ENCODE results near the gene MRAP.

MRAP gene

GRCh38 chr21:32340863-32341848 lies 42.5 kb downstream of the MRAP start:
- no peak for DNase-seq (ENCODE audit: low read depth)
- no peak overlapping the region for H3K4me3 ChIP-seq (ENCODE audit: low read depth, low read length)
- TF ChIP-seq CTCF (IDR thresholded peaks at IDR 0.05; ENCODE audit: low read depth, low read length) = no peak
- no peak for TF ChIP-seq MAX (IDR thresholded peaks at IDR 0.05; ENCODE audit: low read depth, low read length)
- no peak for TF ChIP-seq MYC (IDR thresholded peaks at IDR 0.05; ENCODE audit: low read depth, low read length)
- TF ChIP-seq POLR2A (IDR thresholded peaks at IDR 0.05; ENCODE audit: extremely low read depth, insufficient read length) = no peak

GRCh38 chr21:32346951-32347350 lies 48.3 kb downstream of the MRAP start:
- TF ChIP-seq POLR2A (IDR thresholded peaks at IDR 0.05; ENCODE audit: extremely low read depth, insufficient read length) (no peak), CTCF (IDR thresholded peaks at IDR 0.05; ENCODE audit: low read depth, low read length) (no peak), MYC (IDR thresholded peaks at IDR 0.05; ENCODE audit: low read depth, low read length) (no peak), MAX (IDR thresholded peaks at IDR 0.05; ENCODE audit: low read depth, low read length) (no peak)

GRCh38 chr21:32347351-32347750 lies 48.7 kb downstream of the MRAP start:
- TF ChIP-seq CTCF (IDR thresholded peaks at IDR 0.05; ENCODE audit: low read depth, low read length) (no peak), POLR2A (IDR thresholded peaks at IDR 0.05; ENCODE audit: extremely low read depth, insufficient read length) (no peak)
- no peak overlapping the region for H3K4me3 ChIP-seq (ENCODE audit: low read depth, low read length)
- no peak for DNase-seq (ENCODE audit: low read depth)

More at GRCh38 chr21:32346951-32347350, 48.3 kb downstream of the MRAP start:
- H3K4me3 ChIP-seq (ENCODE audit: low read depth, low read length) = no peak overlapping the region
- no peak for DNase-seq (ENCODE audit: low read depth)

- no peak for DNase-seq (ENCODE audit: low read depth)
- no peak for TF ChIP-seq MAX (IDR thresholded peaks at IDR 0.05; ENCODE audit: low read depth, low read length)
- no peak for TF ChIP-seq MYC (IDR thresholded peaks at IDR 0.05; ENCODE audit: low read depth, low read length)
- TF ChIP-seq POLR2A (IDR thresholded peaks at IDR 0.05; ENCODE audit: extremely low read depth, insufficient read length) = no peak
- no peak for TF ChIP-seq CTCF (IDR thresholded peaks at IDR 0.05; ENCODE audit: low read depth, low read length)
- no peak overlapping the region for H3K4me3 ChIP-seq (ENCODE audit: low read depth, low read length)
Measured at GRCh38 chr21:32347977-32348376, 49.3 kb downstream of the MRAP start.

- H3K4me3 ChIP-seq (ENCODE audit: low read depth, low read length) = no peak overlapping the region
- no peak for DNase-seq (ENCODE audit: low read depth)
- TF ChIP-seq CTCF (IDR thresholded peaks at IDR 0.05; ENCODE audit: low read depth, low read length) (no peak), POLR2A (IDR thresholded peaks at IDR 0.05; ENCODE audit: extremely low read depth, insufficient read length) (no peak), MYC (IDR thresholded peaks at IDR 0.05; ENCODE audit: low read depth, low read length) (no peak), MAX (IDR thresholded peaks at IDR 0.05; ENCODE audit: low read depth, low read length) (no peak)
Measured at GRCh38 chr21:32348604-32349332, 50.1 kb downstream of the MRAP start.

Data from NB4 (cell line).